Activated CD4-positive, alpha-beta memory T cell treated with anti-CD3 and anti-CD28 coated beads, Interleukin-2, amount 10 ng/mL, durations not matched to agents 7 days and 5 days (primary cell): ENCODE results near the gene NYNRIN. TPM values are rescaled to one million over a fixed set of nuclear protein-coding genes. Genes with fewer than 3 reads are reported as not detected.

Experiments
- CTCF ChIA-PET: fragments of 350-600 bp; sonication (Branson Sonifier 250); formaldehyde crosslinking; loops from one replicate; lab custom pipeline; 2021; ENCODE audit warnings: antibody characterized with exemption, inconsistent platforms; lab: Charles Lee
- POLR2A ChIA-PET: fragments of 350-600 bp; sonication (Branson Sonifier 250); formaldehyde crosslinking; loops from one replicate; lab custom pipeline; 2021; ENCODE audit warnings: antibody characterized with exemption; lab: Charles Lee
- DNase-seq: peaks from one replicate; pipeline ENCODE4 v3.0.0-alpha.2; 2020
- H3K27ac Mint-ChIP-seq: one replicate; pipeline ENCODE4 v1.8.0; 2021; ENCODE audit warnings: mild to moderate bottlenecking, mixed read lengths
- H3K27me3 Mint-ChIP-seq: one replicate; pipeline ENCODE4 v1.8.0; 2021; ENCODE audit warnings: mixed read lengths
- H3K36me3 Mint-ChIP-seq: one replicate; pipeline ENCODE4 v1.8.0; 2021; ENCODE audit warnings: low read depth, mixed read lengths
- H3K4me1 Mint-ChIP-seq: one replicate; pipeline ENCODE4 v1.8.0; 2021; ENCODE audit warnings: mixed read lengths
- H3K4me3 Mint-ChIP-seq: one replicate; pipeline ENCODE4 v1.8.0; 2021; ENCODE audit warnings: mild to moderate bottlenecking, mixed read lengths
- H3K9me3 Mint-ChIP-seq: one replicate; pipeline ENCODE4 v1.8.0; 2021; ENCODE audit warnings: mixed read lengths
- total RNA-seq, 2 experiments: library from RNA; stranded (reverse); gene quantifications; one replicate each; pipeline ENCODE4 v1.2.3, GENCODE V29; 2021

NYNRIN gene
- total RNA-seq, 2 experiments from 2014 or later: 0.18 TPM

GRCh38 chr14:24430682-24431568, 32.1 kb downstream of the NYNRIN start:
- peaks cover 63% of the 10 kb centered on the region for H3K4me1 Mint-ChIP-seq
- H3K36me3 Mint-ChIP-seq: peaks cover 52% of the 10 kb centered on the region

GRCh38 chr14:24431569-24432258, 32.9 kb downstream of the NYNRIN start:
- H3K36me3 Mint-ChIP-seq: peaks cover 58% of the 10 kb centered on the region
- H3K4me1 Mint-ChIP-seq: peaks cover 60% of the 10 kb centered on the region
- H3K4me3 Mint-ChIP-seq: peak overlapping the region; percentile 92
- peak; percentile 92 for DNase-seq
- H3K27me3 Mint-ChIP-seq: no peaks in the 10 kb centered on the region
- POLR2A ChIA-PET: interaction anchor here (0.9 to 10.0 kb wide), 32 partner anchors 9 to 317 kb away, joined by 3 to 221 read pairs (median 20); partner anchors contain the start of genes ADCY4, CHMP4A, CIDEB and DCAF11
- peak overlapping the region; percentile 92 for H3K27ac Mint-ChIP-seq
- CTCF ChIA-PET: interaction anchor here (0.7 to 12.2 kb wide), 50 partner anchors 8 to 799 kb away, joined by 3 to 494 read pairs (median 5); partner anchors contain the start of genes ADCY4, CIDEB, DCAF11 and DHRS1
- H3K9me3 Mint-ChIP-seq: no peaks in the 10 kb centered on the region

More at GRCh38 chr14:24430682-24431568, 32.1 kb downstream of the NYNRIN start:
- Mint-ChIP-seq H3K27ac (peak overlapping the region; percentile 92), H3K27me3 (no peaks in the 10 kb centered on the region), H3K9me3 (no peaks in the 10 kb centered on the region), H3K4me3 (peak overlapping the region; percentile 92)
- POLR2A ChIA-PET: interaction anchor here (0.7 to 10.0 kb wide), 48 partner anchors 8 to 351 kb away, joined by 3 to 221 read pairs (median 7); partner anchors contain the start of genes ADCY4, CHMP4A, CIDEB and DCAF11
- peak; percentile 60 for DNase-seq
- CTCF ChIA-PET: interaction anchor here (0.5 to 12.2 kb wide), 53 partner anchors 9 to 798 kb away, joined by 3 to 494 read pairs (median 5); partner anchors contain the start of genes ADCY4, CIDEB, DCAF11 and DHRS1

GRCh38 chr14:24432259-24433131, 33.7 kb downstream of the NYNRIN start:
- Mint-ChIP-seq H3K27me3 (no peaks in the 10 kb centered on the region), H3K4me3 (no peak overlapping the region), H3K36me3 (peaks cover 66% of the 10 kb centered on the region), H3K27ac (no peak overlapping the region), H3K4me1 (peaks cover 60% of the 10 kb centered on the region), H3K9me3 (no peaks in the 10 kb centered on the region)
- ChIA-PET CTCF (interaction anchor here (0.9 to 12.2 kb wide), 44 partner anchors 7 to 800 kb away, joined by 3 to 494 read pairs (median 6); partner anchors contain the start of genes ADCY4, CIDEB, DCAF11 and DHRS1), POLR2A (interaction anchor here (0.6 to 10.0 kb wide), 28 partner anchors 9 to 317 kb away, joined by 3 to 221 read pairs (median 20); partner anchors contain the start of genes ADCY4, CHMP4A, CIDEB and DCAF11)
- DNase-seq: peak; percentile 15

GRCh38 chr14:24434036-24434435, 35.2 kb downstream of the NYNRIN start:
- ChIA-PET CTCF (interaction anchor here (3.9 to 10.2 kb wide), 3 partner anchors 101 to 125 kb away, joined by 16 to 169 read pairs (median 36); partner anchors contain the start of genes ADCY4, CIDEB and LTB4R2), POLR2A (interaction anchor here (0.7 to 10.0 kb wide), 3 partner anchors 7 to 138 kb away, joined by 3 to 221 read pairs (median 117); partner anchors contain the start of genes ADCY4 and SDR39U1)
- Mint-ChIP-seq H3K27ac (no peak overlapping the region), H3K4me3 (no peak overlapping the region), H3K4me1 (peaks cover 66% of the 10 kb centered on the region), H3K9me3 (no peaks in the 10 kb centered on the region), H3K36me3 (peaks cover 82% of the 10 kb centered on the region), H3K27me3 (no peaks in the 10 kb centered on the region)
- no peak for DNase-seq

- ChIA-PET CTCF (interaction anchor here (1.3 to 10.2 kb wide), 4 partner anchors 101 to 126 kb away, joined by 3 to 169 read pairs (median 26); partner anchors contain the start of genes ADCY4, CIDEB and LTB4R2), POLR2A (interaction anchor here (0.7 to 10.0 kb wide), 4 partner anchors 9 to 188 kb away, joined by 3 to 221 read pairs (median 6); partner anchors contain the start of gene ADCY4)
- H3K4me1 Mint-ChIP-seq: peaks cover 66% of the 10 kb centered on the region
- H3K27me3 Mint-ChIP-seq: no peaks in the 10 kb centered on the region
- no peaks in the 10 kb centered on the region for H3K9me3 Mint-ChIP-seq
- H3K27ac Mint-ChIP-seq: no peak overlapping the region
- H3K4me3 Mint-ChIP-seq: no peak overlapping the region
- DNase-seq: no peak
- H3K36me3 Mint-ChIP-seq: peaks cover 86% of the 10 kb centered on the region
Measured at GRCh38 chr14:24434676-24435075, 35.9 kb downstream of the NYNRIN start.

- Mint-ChIP-seq H3K4me3 (no peak overlapping the region), H3K4me1 (peaks cover 67% of the 10 kb centered on the region), H3K36me3 (peaks cover 86% of the 10 kb centered on the region), H3K27me3 (no peaks in the 10 kb centered on the region), H3K27ac (no peak overlapping the region), H3K9me3 (no peaks in the 10 kb centered on the region)
- CTCF ChIA-PET: interaction anchor here (1.0 to 10.2 kb wide), 11 partner anchors 10 to 189 kb away, joined by 3 to 169 read pairs (median 12); partner anchors contain the start of genes ADCY4, CIDEB, LTB4R2 and RIPK3
- POLR2A ChIA-PET: interaction anchor here (1.7 to 10.0 kb wide), 3 partner anchors 10 to 189 kb away, joined by 5 to 221 read pairs (median 6); partner anchors contain the start of gene ADCY4
- DNase-seq: no peak
Measured at GRCh38 chr14:24435192-24435810, 36.5 kb downstream of the NYNRIN start.

GRCh38 chr14:24435998-24436354, 37.2 kb downstream of the NYNRIN start:
- Mint-ChIP-seq H3K9me3 (no peaks in the 10 kb centered on the region), H3K4me1 (peaks cover 71% of the 10 kb centered on the region), H3K27me3 (no peaks in the 10 kb centered on the region), H3K27ac (no peak overlapping the region), H3K36me3 (peaks cover 87% of the 10 kb centered on the region), H3K4me3 (no peak overlapping the region)
- ChIA-PET CTCF (interaction anchor here (1.0 to 10.2 kb wide), 17 partner anchors 10 to 241 kb away, joined by 3 to 169 read pairs (median 8); partner anchors contain the start of genes ADCY4, CIDEB, LTB4R2 and MDP1), POLR2A (interaction anchor here (1.2 to 10.0 kb wide), 6 partner anchors 11 to 238 kb away, joined by 4 to 221 read pairs (median 9); partner anchors contain the start of genes ADCY4, RIPK3 and TINF2)
- no peak for DNase-seq

- Mint-ChIP-seq H3K4me1 (peaks cover 71% of the 10 kb centered on the region), H3K36me3 (peaks cover 82% of the 10 kb centered on the region), H3K27me3 (no peaks in the 10 kb centered on the region), H3K9me3 (no peaks in the 10 kb centered on the region), H3K27ac (peak overlapping the region; percentile 79), H3K4me3 (no peak overlapping the region)
- peak; percentile 54 for DNase-seq
- CTCF ChIA-PET: interaction anchor here (0.5 to 10.2 kb wide), 24 partner anchors 11 to 257 kb away, joined by 3 to 169 read pairs (median 5); partner anchors contain the start of genes ADCY4, CIDEB, LTB4R2 and MDP1
- POLR2A ChIA-PET: interaction anchor here (0.8 to 10.0 kb wide), 12 partner anchors 47 to 322 kb away, joined by 3 to 221 read pairs (median 4); partner anchors contain the start of genes ADCY4, DCAF11, IRF9 and NRL
Measured at GRCh38 chr14:24436355-24437019, 37.7 kb downstream of the NYNRIN start.

- H3K27ac Mint-ChIP-seq: peak overlapping the region; percentile 79
- no peaks in the 10 kb centered on the region for H3K27me3 Mint-ChIP-seq
- ChIA-PET POLR2A (interaction anchor here (0.8 to 10.0 kb wide), 12 partner anchors 46 to 322 kb away, joined by 3 to 221 read pairs (median 4); partner anchors contain the start of genes ADCY4, DCAF11, IRF9 and NRL), CTCF (interaction anchor here (0.5 to 10.2 kb wide), 21 partner anchors 14 to 256 kb away, joined by 3 to 169 read pairs (median 6); partner anchors contain the start of genes ADCY4, CIDEB, LTB4R2 and MDP1)
- H3K4me1 Mint-ChIP-seq: peaks cover 70% of the 10 kb centered on the region
- DNase-seq: no peak
- peaks cover 78% of the 10 kb centered on the region for H3K36me3 Mint-ChIP-seq
- H3K4me3 Mint-ChIP-seq: no peak overlapping the region
- H3K9me3 Mint-ChIP-seq: no peaks in the 10 kb centered on the region
Measured at GRCh38 chr14:24437020-24437735, 38.4 kb downstream of the NYNRIN start.
